ENCODE results near the gene FCGR3A. TPM values are rescaled to one million over a fixed set of nuclear protein-coding genes. Genes with fewer than 3 reads are reported as not detected.
"Not testable (repeated sequence)": the region's sequence is repeated elsewhere in the genome, so short reads cannot be mapped to it uniquely, and the experiment has no call there.

Gene FCGR3A
- total and polyA plus RNA-seq, 2 of the 8 experiments (the other 6 are each of a cell fraction or from before 2014, with no cell fraction given), result not detected

- H2BK20ac ChIP-seq (ENCODE audit: low read length); H2BK120ac ChIP-seq (replicated peaks; ENCODE audit: low read depth, low read length); H2AK5ac ChIP-seq (ENCODE audit: low read depth, low read length); H3K4me2 ChIP-seq (ENCODE audit: insufficient read depth in 1 of 2, low read depth in 2 of 2, low read length in 2 of 2); H2BK15ac ChIP-seq (ENCODE audit: low read length); H4K8ac ChIP-seq (ENCODE audit: extremely low read depth, insufficient read depth, low read length); H4K91ac ChIP-seq (replicated peaks; ENCODE audit: insufficient read length, low read length); H3K9me3 ChIP-seq (ENCODE audit: insufficient read depth in 2 of 2, low read depth in 1 of 2, low read length in 1 of 2); H2AFZ ChIP-seq (ENCODE audit: low read length); H3K36me3 ChIP-seq (ENCODE audit: control insufficient read depth in 2 of 4, insufficient read depth in 4 of 4, low read length in 3 of 4); H3K18ac ChIP-seq (ENCODE audit: extremely low read depth, low read length); H3K4ac ChIP-seq (replicated peaks; ENCODE audit: insufficient read length, low read depth, low read length); FAIRE-seq; H2BK5ac ChIP-seq (ENCODE audit: low read depth, low read length); H3K9ac ChIP-seq (replicated peaks in 1 of 4; ENCODE audit: extremely low read depth in 1 of 4, low read depth in 3 of 4, low read length in 3 of 4); H3K56ac ChIP-seq (replicated peaks; ENCODE audit: insufficient read length, low read depth, low read length); H3K27me3 ChIP-seq (replicated peaks in 1 of 4; ENCODE audit: control insufficient read depth in 3 of 4, extremely low read depth in 1 of 4, insufficient read depth in 3 of 4, low read length in 3 of 4); H4K20me1 ChIP-seq (replicated peaks in 1 of 2; ENCODE audit: control insufficient read depth in 1 of 2, insufficient read depth in 2 of 2, low read length in 2 of 2); H4K5ac ChIP-seq (ENCODE audit: insufficient read length, low read depth, low read length); POLR2A ChIA-PET (ENCODE audit: partially characterized antibody); H3K23me2 ChIP-seq (ENCODE audit: low read depth, low read length); H3K4me3 ChIP-seq (ENCODE audit: extremely low read depth in 1 of 4, insufficient read depth in 2 of 4, low read depth in 3 of 4, low read length in 4 of 4); H3K79me1 ChIP-seq (ENCODE audit: low read depth, low read length); CTCF ChIA-PET (ENCODE audit: partially characterized antibody); H3K14ac ChIP-seq (ENCODE audit: insufficient read length); H3K4me1 ChIP-seq (replicated peaks in 1 of 4; ENCODE audit: control insufficient read depth in 3 of 4, insufficient read depth in 4 of 4, low read length in 3 of 4); H2BK12ac ChIP-seq (ENCODE audit: low read depth, low read length); DNase-seq (ENCODE audit: low read depth in 1 of 2, low spot score in 2 of 2); H3K23ac ChIP-seq (ENCODE audit: insufficient read length); H3K27ac ChIP-seq (ENCODE audit: low read depth, low read length); H3K79me2 ChIP-seq (ENCODE audit: control insufficient read depth in 1 of 2, insufficient read depth in 2 of 2, low read length in 2 of 2): not testable (repeated sequence)
- 87% methylated on average over 10 of the region's 11 CpGs; no CpG with 5 or more reads in 1 of the 2 experiments for WGBS, 2 experiments (ENCODE audit: extremely low coverage in 1 of 2, insufficient coverage in 1 of 2, insufficient read length in 1 of 2, insufficient replicate concordance in 2 of 2, low coverage in 1 of 2, low lambda C conversion rate in 2 of 2, missing lambda C conversion rate in 1 of 2)
These were observed 4.5 kb downstream of the FCGR3A start for GRCh38 chr1:161545005-161545731.

- H3K4me1 ChIP-seq (replicated peaks in 1 of 4; ENCODE audit: control insufficient read depth in 3 of 4, insufficient read depth in 4 of 4, low read length in 3 of 4); H3K18ac ChIP-seq (ENCODE audit: extremely low read depth, low read length); H3K79me1 ChIP-seq (ENCODE audit: low read depth, low read length); CTCF ChIA-PET (ENCODE audit: partially characterized antibody); H2BK12ac ChIP-seq (ENCODE audit: low read depth, low read length); FAIRE-seq; H3K27ac ChIP-seq (ENCODE audit: low read depth, low read length); H2BK15ac ChIP-seq (ENCODE audit: low read length); H3K36me3 ChIP-seq (ENCODE audit: control insufficient read depth in 2 of 4, insufficient read depth in 4 of 4, low read length in 3 of 4); H4K91ac ChIP-seq (replicated peaks; ENCODE audit: insufficient read length, low read length); POLR2A ChIA-PET (ENCODE audit: partially characterized antibody); H3K4me2 ChIP-seq (ENCODE audit: insufficient read depth in 1 of 2, low read depth in 2 of 2, low read length in 2 of 2); H3K27me3 ChIP-seq (replicated peaks in 1 of 4; ENCODE audit: control insufficient read depth in 3 of 4, extremely low read depth in 1 of 4, insufficient read depth in 3 of 4, low read length in 3 of 4); H3K4me3 ChIP-seq (ENCODE audit: extremely low read depth in 1 of 4, insufficient read depth in 2 of 4, low read depth in 3 of 4, low read length in 4 of 4); H2BK120ac ChIP-seq (replicated peaks; ENCODE audit: low read depth, low read length); H3K56ac ChIP-seq (replicated peaks; ENCODE audit: insufficient read length, low read depth, low read length); H3K4ac ChIP-seq (replicated peaks; ENCODE audit: insufficient read length, low read depth, low read length); H2AK5ac ChIP-seq (ENCODE audit: low read depth, low read length); DNase-seq (ENCODE audit: low read depth in 1 of 2, low spot score in 2 of 2); H3K23me2 ChIP-seq (ENCODE audit: low read depth, low read length); H2AFZ ChIP-seq (ENCODE audit: low read length); H3K9ac ChIP-seq (replicated peaks in 1 of 4; ENCODE audit: extremely low read depth in 1 of 4, low read depth in 3 of 4, low read length in 3 of 4); H3K79me2 ChIP-seq (ENCODE audit: control insufficient read depth in 1 of 2, insufficient read depth in 2 of 2, low read length in 2 of 2); H3K9me3 ChIP-seq (ENCODE audit: insufficient read depth in 2 of 2, low read depth in 1 of 2, low read length in 1 of 2); H2BK5ac ChIP-seq (ENCODE audit: low read depth, low read length); H4K5ac ChIP-seq (ENCODE audit: insufficient read length, low read depth, low read length); H3K23ac ChIP-seq (ENCODE audit: insufficient read length); H4K20me1 ChIP-seq (replicated peaks in 1 of 2; ENCODE audit: control insufficient read depth in 1 of 2, insufficient read depth in 2 of 2, low read length in 2 of 2); H2BK20ac ChIP-seq (ENCODE audit: low read length); H3K14ac ChIP-seq (ENCODE audit: insufficient read length); H4K8ac ChIP-seq (ENCODE audit: extremely low read depth, insufficient read depth, low read length): not testable (repeated sequence)
- 90% methylated on average over 1 of the region's 1 CpG; no CpG with 5 or more reads in 1 of the 2 experiments for WGBS, 2 experiments (ENCODE audit: extremely low coverage in 1 of 2, insufficient coverage in 1 of 2, insufficient read length in 1 of 2, insufficient replicate concordance in 2 of 2, low coverage in 1 of 2, low lambda C conversion rate in 2 of 2, missing lambda C conversion rate in 1 of 2)
These were observed 6.5 kb downstream of the FCGR3A start for GRCh38 chr1:161543125-161543524.

Data from H1 (cell line).